ENCODE results near the gene TUBGCP2.

DNA sequence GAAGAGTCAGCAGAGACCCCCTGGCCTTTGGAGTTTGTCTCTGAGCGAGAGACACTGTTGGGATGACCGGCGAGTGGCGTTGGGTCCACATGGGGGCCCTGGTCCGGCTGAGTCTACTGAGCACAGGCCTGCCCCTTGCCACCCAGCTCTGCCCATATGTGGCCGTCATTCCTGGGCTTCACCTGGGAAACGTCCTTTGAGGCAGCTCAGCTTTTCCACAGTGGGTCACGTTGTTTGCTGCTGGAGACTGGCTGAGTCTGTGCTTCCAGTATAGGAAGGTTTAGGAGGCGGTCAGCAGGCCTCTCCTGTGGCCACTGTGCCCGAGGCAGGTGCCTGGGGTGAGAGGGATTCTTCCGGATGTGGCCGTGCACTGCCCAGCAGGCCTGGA lies 49.1 kb downstream of the TUBGCP2 start:
- TF ChIP-seq, protein P1, sequence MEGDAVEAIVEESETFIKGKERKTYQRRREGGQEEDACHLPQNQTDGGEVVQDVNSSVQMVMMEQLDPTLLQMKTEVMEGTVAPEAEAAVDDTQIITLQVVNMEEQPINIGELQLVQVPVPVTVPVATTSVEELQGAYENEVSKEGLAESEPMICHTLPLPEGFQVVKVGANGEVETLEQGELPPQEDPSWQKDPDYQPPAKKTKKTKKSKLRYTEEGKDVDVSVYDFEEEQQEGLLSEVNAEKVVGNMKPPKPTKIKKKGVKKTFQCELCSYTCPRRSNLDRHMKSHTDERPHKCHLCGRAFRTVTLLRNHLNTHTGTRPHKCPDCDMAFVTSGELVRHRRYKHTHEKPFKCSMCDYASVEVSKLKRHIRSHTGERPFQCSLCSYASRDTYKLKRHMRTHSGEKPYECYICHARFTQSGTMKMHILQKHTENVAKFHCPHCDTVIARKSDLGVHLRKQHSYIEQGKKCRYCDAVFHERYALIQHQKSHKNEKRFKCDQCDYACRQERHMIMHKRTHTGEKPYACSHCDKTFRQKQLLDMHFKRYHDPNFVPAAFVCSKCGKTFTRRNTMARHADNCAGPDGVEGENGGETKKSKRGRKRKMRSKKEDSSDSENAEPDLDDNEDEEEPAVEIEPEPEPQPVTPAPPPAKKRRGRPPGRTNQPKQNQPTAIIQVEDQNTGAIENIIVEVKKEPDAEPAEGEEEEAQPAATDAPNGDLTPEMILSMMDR (IDR thresholded peaks at IDR 0.05): no peak
- no peak for TF ChIP-seq POLR2A (IDR thresholded peaks at IDR 0.05)
